IPS-NIHi7 (cell line): ENCODE results near the gene ADCY4.
"Not testable (repeated sequence)": the region's sequence is repeated elsewhere in the genome, so short reads cannot be mapped to it uniquely, and the experiment has no call there.

ENCODE experiments used
- DNase-seq: peaks from one replicate; pipeline ENCODE4 v3.0.0; 2012; ENCODE audit warnings: mixed read lengths; ENCODE audit errors: extremely low spot score

Gene ADCY4

GRCh38 chr14:24334431-24335291 lies at the start of gene ADCY4:
Gene ADCY4 (minus strand): TSS chr14:24335071. CDS start chr14:24334652, 419 bp downstream.
- DNase-seq: peak; percentile 53

GRCh38 chr14:24384169-24384568 lies 49.3 kb upstream of the ADCY4 start:
- DNase-seq: no peak

GRCh38 chr14:24382064-24382371 lies 47.1 kb upstream of the ADCY4 start:
- DNase-seq: no peak

- DNase-seq: no peak
These were observed 46.6 kb upstream of the ADCY4 start for GRCh38 chr14:24381363-24382063.

- no peak for DNase-seq
These were observed 45.2 kb upstream of the ADCY4 start for GRCh38 chr14:24379907-24380730.

- no peak for DNase-seq
These were observed 44.4 kb upstream of the ADCY4 start for GRCh38 chr14:24378981-24379906.

- DNase-seq: no peak
These were observed 43.5 kb upstream of the ADCY4 start for GRCh38 chr14:24378327-24378726.

- DNase-seq: no peak
These were observed 42.8 kb upstream of the ADCY4 start for GRCh38 chr14:24377657-24378056.

- no peak for DNase-seq
These were observed 42.3 kb upstream of the ADCY4 start for GRCh38 chr14:24377126-24377525.

- peak; percentile 85 for DNase-seq
These were observed 41.7 kb upstream of the ADCY4 start for GRCh38 chr14:24376448-24377070.

- no peak for DNase-seq
These were observed 38.0 kb upstream of the ADCY4 start for GRCh38 chr14:24372701-24373416.

- DNase-seq: not testable (repeated sequence)
These were observed 36.7 kb upstream of the ADCY4 start for GRCh38 chr14:24371605-24372004.

GRCh38 chr14:24370748-24371147 lies 35.9 kb upstream of the ADCY4 start:
- no peak for DNase-seq

- DNase-seq: no peak
These were observed 35.2 kb upstream of the ADCY4 start for GRCh38 chr14:24369907-24370687.

- no peak for DNase-seq
These were observed 34.6 kb upstream of the ADCY4 start for GRCh38 chr14:24369463-24369862.

- DNase-seq: peak; percentile 78
These were observed 33.8 kb upstream of the ADCY4 start for GRCh38 chr14:24368562-24369252.

- DNase-seq: no peak
These were observed 33.3 kb upstream of the ADCY4 start for GRCh38 chr14:24368212-24368561.

GRCh38 chr14:24367514-24368211 lies 32.8 kb upstream of the ADCY4 start, which contains the start of gene NFATC4:
Gene NFATC4 (plus strand): TSS chr14:24368184. CDS start chr14:24368341, 157 bp downstream.
- peak; percentile 74 for DNase-seq
